CD4-positive, alpha-beta T cell (primary cell): Measurements from ENCODE around the gene TRAK2. TPM values are rescaled to one million over a fixed set of nuclear protein-coding genes. Genes with fewer than 3 reads are reported as not detected.

Experiments used
- ATAC-seq: fragments of 200-7000 bp; cut with Tn5 transposase; one replicate; pipeline ENCODE4 v1.10.0; 2022; ENCODE audit warnings: mild to moderate bottlenecking; ENCODE audit not compliant: poor library complexity
- CTCF ChIA-PET: fragments of 350-600 bp; sonication (Branson Sonifier 250); formaldehyde crosslinking; loops from one replicate; lab custom pipeline; 2021; ENCODE audit warnings: antibody characterized with exemption, inconsistent platforms; lab: Charles Lee
- POLR2A ChIA-PET: fragments of 350-600 bp; sonication (Branson Sonifier 250); formaldehyde crosslinking; loops from one replicate; lab custom pipeline; 2021; ENCODE audit warnings: antibody characterized with exemption, inconsistent platforms; lab: Charles Lee
- DNase-seq, 14 experiments: peaks; one replicate each; pipeline ENCODE4 v3.0.0-alpha.2; 2013 to 2020; ENCODE audit warnings: mixed read lengths in 2 of 14
- H3K27ac ChIP-seq, 2 donors: one replicate each; pipeline versions ENCODE4 v1.5.1 to v1.7.0; 2013; ENCODE audit warnings: low read length in 2 of 2, low read depth in 1 of 2, mild to moderate bottlenecking in 1 of 2
- H3K27me3 ChIP-seq, 2 experiments: 1 replicate in 1 of 2; 2 replicates in 1 of 2; pipeline versions ENCODE4 v1.6.1 to v1.7.0; 2013; ENCODE audit warnings: low read length in 2 of 2, control low read depth in 1 of 2, mild to moderate bottlenecking in 1 of 2, moderate library complexity in 1 of 2; ENCODE audit not compliant: insufficient read depth in 2 of 2, control insufficient read depth in 1 of 2
- H3K36me3 ChIP-seq: one replicate; pipeline ENCODE4 v1.6.1; 2013; ENCODE audit warnings: low read length, control low read depth; ENCODE audit not compliant: insufficient read depth
- H3K4me1 ChIP-seq: one replicate; pipeline ENCODE4 v1.6.1; 2013; ENCODE audit warnings: low read length, control low read depth; ENCODE audit not compliant: insufficient read depth
- H3K4me3 ChIP-seq: one replicate; pipeline ENCODE4 v1.5.1; 2013; ENCODE audit warnings: mild to moderate bottlenecking, low read length, moderate library complexity
- H3K9me3 ChIP-seq, 2 experiments: 1 replicate in 1 of 2; 2 replicates in 1 of 2; pipeline versions ENCODE4 v1.6.1 to v1.7.0; 2013; ENCODE audit warnings: low read length in 2 of 2, mild to moderate bottlenecking in 2 of 2, control low read depth in 1 of 2, moderate library complexity in 1 of 2; ENCODE audit not compliant: control insufficient read depth in 1 of 2, insufficient read depth in 1 of 2
- H3K27ac Mint-ChIP-seq: one replicate; pipeline ENCODE4 v1.8.0; 2020; ENCODE audit warnings: mixed read lengths
- H3K27me3 Mint-ChIP-seq: one replicate; pipeline ENCODE4 v1.8.0; 2021; ENCODE audit warnings: mixed read lengths
- H3K36me3 Mint-ChIP-seq: one replicate; pipeline ENCODE4 v1.8.0; 2021; ENCODE audit warnings: low read depth, mixed read lengths
- H3K4me1 Mint-ChIP-seq: one replicate; pipeline ENCODE4 v1.8.0; 2021; ENCODE audit warnings: low read depth, mixed read lengths
- H3K4me3 Mint-ChIP-seq: one replicate; pipeline ENCODE4 v1.8.0; 2020; ENCODE audit warnings: mild to moderate bottlenecking, mixed read lengths
- H3K9me3 Mint-ChIP-seq: one replicate; pipeline ENCODE4 v1.8.0; 2020; ENCODE audit warnings: mixed read lengths
- intact Hi-C, 2 experiments: fragments of 100-400 bp; cut with DNase I in 1 of 2; cut with micrococcal nuclease in 1 of 2; formaldehyde crosslinking; loops; one replicate each; pipeline versions ENCODE4 v1.15.1 to v1.9.0; 2023 to 2025; cut with DNase I, micrococcal nuclease
- total RNA-seq, 174 experiments: library from RNA in 2 of 174; stranded (reverse) in 2 of 174; gene quantifications; one replicate each; pipeline ENCODE4 v1.2.3 and lab custom pipeline; 2021 to 2026
- TF ChIP-seq, protein P1 (sequence below): fragments of 200-600 bp; IDR thresholded peaks from one replicate; pipeline ENCODE4 v1.8.0; 2022; ENCODE audit warnings: antibody characterized with exemption, mild to moderate bottlenecking

The TRAK2 gene
- total RNA-seq, 2 experiments from 2014 or later: 32.5 to 35.6 TPM

DNA sequence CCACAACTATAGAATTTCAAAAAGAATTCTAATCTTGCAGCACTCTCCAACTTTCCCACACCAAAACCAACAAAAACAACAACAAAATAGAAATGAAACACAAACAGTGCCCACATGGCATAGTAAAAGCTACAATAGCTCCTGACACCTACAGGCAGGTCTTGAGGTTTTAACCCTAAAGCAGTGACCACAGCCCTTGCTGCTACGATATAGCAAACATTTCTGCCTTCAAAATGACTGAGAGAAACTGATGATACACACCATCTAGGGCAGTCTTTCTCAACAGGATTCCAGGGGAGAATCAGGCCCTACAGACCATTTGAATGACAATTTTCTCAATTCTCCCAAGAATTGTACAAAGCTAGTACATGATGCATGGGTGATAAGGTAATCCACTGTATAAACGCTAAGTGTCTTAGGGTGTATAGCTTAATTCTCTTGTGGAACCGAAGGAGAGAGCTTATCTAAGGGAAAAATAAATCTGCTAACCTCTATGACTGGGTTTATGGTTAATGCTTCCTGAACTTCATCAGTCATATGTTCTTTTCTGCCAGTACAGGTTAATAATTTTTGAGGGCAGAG lies 46.5 kb downstream of the TRAK2 start:
- DNase-seq (no peak), ATAC-seq (no peak)
- H3K36me3 ChIP-seq: peaks cover 10% of the 10 kb centered on the region
- Mint-ChIP-seq H3K36me3 (peaks cover 69% of the 10 kb centered on the region), H3K27me3 (no peaks in the 10 kb centered on the region), H3K27ac (no peak overlapping the region), H3K4me1 (peaks cover 48% of the 10 kb centered on the region), H3K9me3 (no peaks in the 10 kb centered on the region), H3K4me3 (no peak overlapping the region)
- no peaks in the 10 kb centered on the region for H3K4me1 ChIP-seq
- H3K9me3 ChIP-seq: no peaks in the 10 kb centered on the region
- ChIA-PET POLR2A (interaction anchor here (1.2 kb wide), 1 partner anchor 263 kb away, joined by 3 read pairs; no protein-coding TSS in a partner anchor), CTCF (no interaction called here)
- H3K4me3 ChIP-seq: no peak overlapping the region
- intact Hi-C loops: loop anchor here in 1 of 2 experiments (2.0 kb wide), 1 partner anchor 40 kb away; no protein-coding TSS in a partner anchor
- H3K27ac ChIP-seq: no peak overlapping the region
- TF ChIP-seq, protein P1, sequence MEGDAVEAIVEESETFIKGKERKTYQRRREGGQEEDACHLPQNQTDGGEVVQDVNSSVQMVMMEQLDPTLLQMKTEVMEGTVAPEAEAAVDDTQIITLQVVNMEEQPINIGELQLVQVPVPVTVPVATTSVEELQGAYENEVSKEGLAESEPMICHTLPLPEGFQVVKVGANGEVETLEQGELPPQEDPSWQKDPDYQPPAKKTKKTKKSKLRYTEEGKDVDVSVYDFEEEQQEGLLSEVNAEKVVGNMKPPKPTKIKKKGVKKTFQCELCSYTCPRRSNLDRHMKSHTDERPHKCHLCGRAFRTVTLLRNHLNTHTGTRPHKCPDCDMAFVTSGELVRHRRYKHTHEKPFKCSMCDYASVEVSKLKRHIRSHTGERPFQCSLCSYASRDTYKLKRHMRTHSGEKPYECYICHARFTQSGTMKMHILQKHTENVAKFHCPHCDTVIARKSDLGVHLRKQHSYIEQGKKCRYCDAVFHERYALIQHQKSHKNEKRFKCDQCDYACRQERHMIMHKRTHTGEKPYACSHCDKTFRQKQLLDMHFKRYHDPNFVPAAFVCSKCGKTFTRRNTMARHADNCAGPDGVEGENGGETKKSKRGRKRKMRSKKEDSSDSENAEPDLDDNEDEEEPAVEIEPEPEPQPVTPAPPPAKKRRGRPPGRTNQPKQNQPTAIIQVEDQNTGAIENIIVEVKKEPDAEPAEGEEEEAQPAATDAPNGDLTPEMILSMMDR: no peak
- H3K27me3 ChIP-seq: no peaks in the 10 kb centered on the region

GRCh38 chr2:201403880-201404279 lies 47.4 kb downstream of the TRAK2 start:
- CTCF ChIA-PET: no interaction called here
- no peak for DNase-seq
- POLR2A ChIA-PET: no interaction called here

GRCh38 chr2:201402651-201403562 lies 48.4 kb downstream of the TRAK2 start:
- Mint-ChIP-seq H3K9me3 (no peaks in the 10 kb centered on the region), H3K36me3 (peaks cover 76% of the 10 kb centered on the region), H3K4me1 (peaks cover 45% of the 10 kb centered on the region), H3K4me3 (no peak overlapping the region), H3K27me3 (no peaks in the 10 kb centered on the region), H3K27ac (no peak overlapping the region)
- POLR2A ChIA-PET: interaction anchor here (1.5 kb wide), 1 partner anchor 48 kb away, joined by 5 read pairs; the partner anchor contains the start of genes STRADB and TRAK2
- CTCF ChIA-PET: interaction anchor here (1.1 to 1.4 kb wide), 2 partner anchors 11 to 20 kb away, joined by 3 to 5 read pairs; no protein-coding TSS in a partner anchor
- Histone ChIP-seq H3K4me1 (no peaks in the 10 kb centered on the region), H3K36me3 (peaks cover 28% of the 10 kb centered on the region), H3K27ac (no peak overlapping the region), H3K9me3 (no peaks in the 10 kb centered on the region), H3K4me3 (no peak overlapping the region), H3K27me3 (no peaks in the 10 kb centered on the region)
- DNase-seq (no peak), ATAC-seq (no peak)
- intact Hi-C loops: no loop called here
- TF ChIP-seq, protein P1: no peak

More at GRCh38 chr2:201403880-201404279, 47.4 kb downstream of the TRAK2 start:
- Histone ChIP-seq H3K36me3 (peaks cover 18% of the 10 kb centered on the region), H3K9me3 (no peaks in the 10 kb centered on the region), H3K27ac (no peak overlapping the region), H3K4me3 (no peak overlapping the region), H3K27me3 (no peaks in the 10 kb centered on the region), H3K4me1 (no peaks in the 10 kb centered on the region)
- H3K4me3 Mint-ChIP-seq: no peak overlapping the region
- H3K27ac Mint-ChIP-seq: no peak overlapping the region
- H3K9me3 Mint-ChIP-seq: no peaks in the 10 kb centered on the region
- peaks cover 73% of the 10 kb centered on the region for H3K36me3 Mint-ChIP-seq
- TF ChIP-seq, protein P1: no peak
- intact Hi-C loops: loop anchor here in 1 of 2 experiments (2.0 kb wide), 1 partner anchor 41 kb away; no protein-coding TSS in a partner anchor
- ATAC-seq: no peak
- H3K4me1 Mint-ChIP-seq: peaks cover 48% of the 10 kb centered on the region
- H3K27me3 Mint-ChIP-seq: no peaks in the 10 kb centered on the region
